ENCODE data around the gene GALNT10.

DNA sequence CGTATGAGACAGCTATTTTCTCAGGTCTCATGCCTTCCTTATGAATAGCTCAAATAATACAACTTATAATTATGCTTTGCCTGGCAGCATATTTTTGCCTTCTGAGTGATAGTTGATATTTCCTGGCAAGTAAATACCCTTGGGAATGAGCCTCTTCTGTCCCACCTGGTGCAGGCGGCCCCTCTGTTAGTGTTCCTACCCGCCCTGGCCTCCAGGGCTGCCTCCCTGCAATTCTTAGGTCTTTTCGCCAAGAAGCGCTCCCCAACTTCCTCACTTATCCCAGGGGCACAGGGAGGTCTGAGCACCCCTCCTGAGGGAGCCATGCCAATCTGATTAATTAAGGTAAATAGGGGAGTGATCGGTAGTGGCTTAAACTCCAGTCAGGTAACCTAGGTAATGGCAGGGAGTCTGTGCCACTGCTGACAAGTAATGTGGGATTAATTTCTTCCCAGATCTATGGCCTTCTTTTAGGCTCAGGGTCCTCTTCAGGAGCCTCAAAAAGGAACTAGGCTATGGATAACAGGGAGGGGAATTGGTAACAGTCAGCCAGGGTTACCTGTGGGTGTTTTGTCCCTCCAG is 81.5 kb downstream of the GALNT10 start:
- TF ChIP-seq, protein P1, sequence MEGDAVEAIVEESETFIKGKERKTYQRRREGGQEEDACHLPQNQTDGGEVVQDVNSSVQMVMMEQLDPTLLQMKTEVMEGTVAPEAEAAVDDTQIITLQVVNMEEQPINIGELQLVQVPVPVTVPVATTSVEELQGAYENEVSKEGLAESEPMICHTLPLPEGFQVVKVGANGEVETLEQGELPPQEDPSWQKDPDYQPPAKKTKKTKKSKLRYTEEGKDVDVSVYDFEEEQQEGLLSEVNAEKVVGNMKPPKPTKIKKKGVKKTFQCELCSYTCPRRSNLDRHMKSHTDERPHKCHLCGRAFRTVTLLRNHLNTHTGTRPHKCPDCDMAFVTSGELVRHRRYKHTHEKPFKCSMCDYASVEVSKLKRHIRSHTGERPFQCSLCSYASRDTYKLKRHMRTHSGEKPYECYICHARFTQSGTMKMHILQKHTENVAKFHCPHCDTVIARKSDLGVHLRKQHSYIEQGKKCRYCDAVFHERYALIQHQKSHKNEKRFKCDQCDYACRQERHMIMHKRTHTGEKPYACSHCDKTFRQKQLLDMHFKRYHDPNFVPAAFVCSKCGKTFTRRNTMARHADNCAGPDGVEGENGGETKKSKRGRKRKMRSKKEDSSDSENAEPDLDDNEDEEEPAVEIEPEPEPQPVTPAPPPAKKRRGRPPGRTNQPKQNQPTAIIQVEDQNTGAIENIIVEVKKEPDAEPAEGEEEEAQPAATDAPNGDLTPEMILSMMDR (optimal IDR thresholded peaks at IDR 0.05 in 1 of 3, IDR thresholded peaks at IDR 0.05 in 1 of 3, conservative IDR thresholded peaks at IDR 0.05 in 1 of 3; ENCODE audit: extremely low read depth in 1 of 3, insufficient read depth in 2 of 3, low read length in 3 of 3): no peak
- no peak for TF ChIP-seq EZH2 (IDR thresholded peaks at IDR 0.05; ENCODE audit: low read length)

Data from keratinocyte (primary cell).